Measurements from ENCODE around the gene COL20A1. TPM values are rescaled to one million over a fixed set of nuclear protein-coding genes. Genes with fewer than 3 reads are reported as not detected.
"Not testable (repeated sequence)": the region's sequence is repeated elsewhere in the genome, so short reads cannot be mapped to it uniquely, and the experiment has no call there.

The COL20A1 gene
- total RNA-seq, 6 experiments from 2014 or later: 0.02 TPM; not detected in 5

DNA sequence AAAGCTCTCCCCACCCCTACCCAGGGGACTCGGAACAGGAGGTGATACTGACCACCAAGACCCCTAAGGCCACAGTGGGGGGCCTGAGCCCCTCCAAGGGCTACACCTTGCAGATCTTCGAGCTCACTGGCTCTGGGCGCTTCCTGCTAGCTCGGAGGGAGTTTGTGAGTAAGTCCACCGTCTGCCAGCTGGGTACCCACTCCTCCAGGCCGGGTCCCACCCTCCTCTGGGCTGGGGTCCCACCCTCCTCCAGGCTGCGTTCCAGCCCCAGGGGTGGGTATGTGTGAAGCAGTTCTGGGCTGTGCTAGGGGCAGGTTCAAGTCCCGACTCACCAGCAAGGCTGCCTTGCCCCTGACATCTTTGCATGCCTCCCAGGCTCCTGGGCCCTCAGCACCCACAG, 12.4 kb downstream of the COL20A1 start:
- H3K9me3 Mint-ChIP-seq: no peaks in the 10 kb centered on the region; the same call in 1 of the 2 replicates
- H3K4me1 Mint-ChIP-seq (ENCODE audit: low read depth): no peaks in the 10 kb centered on the region
- no peak for DNase-seq
- no peaks in the 10 kb centered on the region for H3K36me3 Mint-ChIP-seq (ENCODE audit: low read depth)
- no peak overlapping the region for H3K4me3 Mint-ChIP-seq
- H3K27me3 Mint-ChIP-seq (ENCODE audit: insufficient read depth): peaks cover 15% of the 10 kb centered on the region
- no peak overlapping the region for H3K27ac Mint-ChIP-seq
- TF ChIP-seq CTCF (IDR thresholded peaks at IDR 0.05): no peak

DNA sequence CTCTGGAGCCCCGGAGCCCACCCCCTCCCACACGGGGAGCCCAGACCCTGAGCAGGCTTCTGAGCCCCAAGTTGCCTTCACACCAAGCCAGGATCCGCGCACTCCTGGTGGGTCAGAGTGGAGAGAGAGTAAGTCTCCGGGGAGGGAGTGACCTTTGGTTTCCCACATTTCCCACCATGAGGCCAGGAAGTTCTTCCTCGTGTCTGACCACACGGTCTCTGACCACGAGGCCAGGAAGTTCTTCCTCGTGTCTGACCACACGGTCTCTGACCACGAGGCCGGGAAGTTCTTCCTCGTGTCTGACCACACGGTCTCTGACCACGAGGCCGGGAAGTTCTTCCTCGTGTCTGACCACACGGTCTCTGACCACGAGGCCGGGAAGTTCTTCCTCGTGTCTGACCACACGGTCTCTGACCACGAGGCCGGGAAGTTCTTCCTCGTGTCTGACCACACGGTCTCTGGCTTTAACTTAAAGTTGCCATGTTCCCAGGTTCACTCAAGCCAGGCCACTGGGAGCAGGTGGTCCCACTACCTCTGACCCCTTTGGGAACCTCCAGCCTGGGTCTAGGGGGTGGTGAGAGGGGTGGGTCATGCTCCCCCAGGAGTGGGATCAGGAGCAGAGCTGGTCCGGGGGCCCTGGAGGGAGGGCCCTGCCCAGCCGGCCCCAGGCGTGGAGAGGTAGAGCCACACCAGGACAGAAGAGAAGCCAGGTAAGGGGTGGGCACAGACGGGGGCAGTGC, 13.1 kb downstream of the COL20A1 start:
- peaks cover 13% of the 10 kb centered on the region for H3K27me3 Mint-ChIP-seq (ENCODE audit: insufficient read depth)
- not testable (repeated sequence) for H3K4me1 Mint-ChIP-seq (ENCODE audit: low read depth); H3K27ac Mint-ChIP-seq; DNase-seq; H3K4me3 Mint-ChIP-seq; H3K36me3 Mint-ChIP-seq (ENCODE audit: low read depth); H3K9me3 Mint-ChIP-seq

- peaks cover 13% of the 10 kb centered on the region for H3K27me3 Mint-ChIP-seq (ENCODE audit: insufficient read depth)
- no peak for DNase-seq
- H3K36me3 Mint-ChIP-seq (ENCODE audit: low read depth): no peaks in the 10 kb centered on the region
Measured at GRCh38 chr20:63306673-63307537, 13.9 kb downstream of the COL20A1 start.

GRCh38 chr20:63307538-63308217, 14.7 kb downstream of the COL20A1 start:
- Mint-ChIP-seq H3K4me3 (no peak overlapping the region), H3K9me3 (no peaks in the 10 kb centered on the region), H3K27ac (no peak overlapping the region), H3K36me3 (ENCODE audit: low read depth) (no peaks in the 10 kb centered on the region), H3K4me1 (ENCODE audit: low read depth) (no peaks in the 10 kb centered on the region), H3K27me3 (ENCODE audit: insufficient read depth) (peaks cover 10% of the 10 kb centered on the region)
- TF ChIP-seq CTCF (IDR thresholded peaks at IDR 0.05): no peak
- DNase-seq: no peak

More at GRCh38 chr20:63306673-63307537, 13.9 kb downstream of the COL20A1 start:
- Mint-ChIP-seq H3K4me3 (no peak overlapping the region), H3K27ac (no peak overlapping the region), H3K4me1 (ENCODE audit: low read depth) (no peaks in the 10 kb centered on the region), H3K9me3 (no peaks in the 10 kb centered on the region; the same call in 1 of the 2 replicates)
- TF ChIP-seq CTCF (IDR thresholded peaks at IDR 0.05): no peak

GRCh38 chr20:63308218-63308911, 15.4 kb downstream of the COL20A1 start:
- H3K4me1 Mint-ChIP-seq (ENCODE audit: low read depth): no peaks in the 10 kb centered on the region
- TF ChIP-seq CTCF (IDR thresholded peaks at IDR 0.05): no peak
- no peak for DNase-seq
- no peak overlapping the region for H3K27ac Mint-ChIP-seq
- no peaks in the 10 kb centered on the region for H3K36me3 Mint-ChIP-seq (ENCODE audit: low read depth)
- H3K27me3 Mint-ChIP-seq (ENCODE audit: insufficient read depth): peaks cover 6% of the 10 kb centered on the region
- H3K4me3 Mint-ChIP-seq: no peak overlapping the region
- no peaks in the 10 kb centered on the region for H3K9me3 Mint-ChIP-seq
